Effector CD8-positive, alpha-beta T cell (primary cell): ENCODE data around the gene DDR2.

Experiments
- DNase-seq: peaks from one replicate; lab custom pipeline; 2025; lab: John Stamatoyannopoulos, UW

The DDR2 gene

GRCh38 chr1:162835157-162835899, 203.1 kb downstream of the DDR2 start:
- DNase-seq: no peak
